Left hindlimb (tissue), 1 donor: ENCODE data around the gene IQSEC3.
"Not testable (repeated sequence)": the region's sequence is repeated elsewhere in the genome, so short reads cannot be mapped to it uniquely, and the experiment has no call there.

ENCODE experiments used
- DNase-seq: peaks from one replicate; pipeline ENCODE4 v3.0.0-alpha.2; 2018

The IQSEC3 gene

GRCh38 chr12:205026-205425, 138.5 kb downstream of the IQSEC3 start:
- DNase-seq, result no peak

GRCh38 chr12:206746-207440, 140.3 kb downstream of the IQSEC3 start:
- no peak for DNase-seq

- DNase-seq, result no peak
Observed at GRCh38 chr12:207804-208203, 141.2 kb downstream of the IQSEC3 start.

GRCh38 chr12:208813-209212, 142.2 kb downstream of the IQSEC3 start:
- no peak for DNase-seq

- DNase-seq, result no peak
Observed at GRCh38 chr12:209246-209645, 142.7 kb downstream of the IQSEC3 start.

- DNase-seq, result no peak
Observed at GRCh38 chr12:209851-210250, 143.3 kb downstream of the IQSEC3 start.

GRCh38 chr12:210277-211141, 143.9 kb downstream of the IQSEC3 start:
- DNase-seq, result no peak

GRCh38 chr12:211142-211465, 144.5 kb downstream of the IQSEC3 start:
- DNase-seq, result no peak

- DNase-seq, result no peak
Observed at GRCh38 chr12:211639-212414, 145.3 kb downstream of the IQSEC3 start.

GRCh38 chr12:212415-212714, 145.8 kb downstream of the IQSEC3 start:
- DNase-seq, result no peak

GRCh38 chr12:212715-213526, 146.4 kb downstream of the IQSEC3 start:
- no peak for DNase-seq

GRCh38 chr12:213527-213932, 147.0 kb downstream of the IQSEC3 start:
- no peak for DNase-seq

- no peak for DNase-seq
Observed at GRCh38 chr12:214003-214741, 147.6 kb downstream of the IQSEC3 start, which contains the start of gene SLC6A12. TSS of gene SLC6A12 (minus strand) at chr12:214157. CDS start at chr12:209986, 4,171 bp downstream.

GRCh38 chr12:215116-215515, 148.5 kb downstream of the IQSEC3 start:
- no peak for DNase-seq

- not testable (repeated sequence) for DNase-seq
Observed at GRCh38 chr12:217029-217428, 150.5 kb downstream of the IQSEC3 start.

- DNase-seq, result no peak
Observed at GRCh38 chr12:218221-218620, 151.7 kb downstream of the IQSEC3 start.

GRCh38 chr12:218728-219590, 152.4 kb downstream of the IQSEC3 start:
- no peak for DNase-seq

GRCh38 chr12:219891-220352, 153.4 kb downstream of the IQSEC3 start:
- peak; percentile 53 for DNase-seq

GRCh38 chr12:220491-220890, 153.9 kb downstream of the IQSEC3 start:
- DNase-seq, result no peak

- no peak for DNase-seq
Observed at GRCh38 chr12:220946-221550, 154.5 kb downstream of the IQSEC3 start.
